Measurements from ENCODE around the gene SOAT2. TPM values are rescaled to one million over a fixed set of nuclear protein-coding genes. Genes with fewer than 3 reads are reported as not detected.

Gene SOAT2
- total RNA-seq, 1 experiment from 2014 or later, result not detected

DNA sequence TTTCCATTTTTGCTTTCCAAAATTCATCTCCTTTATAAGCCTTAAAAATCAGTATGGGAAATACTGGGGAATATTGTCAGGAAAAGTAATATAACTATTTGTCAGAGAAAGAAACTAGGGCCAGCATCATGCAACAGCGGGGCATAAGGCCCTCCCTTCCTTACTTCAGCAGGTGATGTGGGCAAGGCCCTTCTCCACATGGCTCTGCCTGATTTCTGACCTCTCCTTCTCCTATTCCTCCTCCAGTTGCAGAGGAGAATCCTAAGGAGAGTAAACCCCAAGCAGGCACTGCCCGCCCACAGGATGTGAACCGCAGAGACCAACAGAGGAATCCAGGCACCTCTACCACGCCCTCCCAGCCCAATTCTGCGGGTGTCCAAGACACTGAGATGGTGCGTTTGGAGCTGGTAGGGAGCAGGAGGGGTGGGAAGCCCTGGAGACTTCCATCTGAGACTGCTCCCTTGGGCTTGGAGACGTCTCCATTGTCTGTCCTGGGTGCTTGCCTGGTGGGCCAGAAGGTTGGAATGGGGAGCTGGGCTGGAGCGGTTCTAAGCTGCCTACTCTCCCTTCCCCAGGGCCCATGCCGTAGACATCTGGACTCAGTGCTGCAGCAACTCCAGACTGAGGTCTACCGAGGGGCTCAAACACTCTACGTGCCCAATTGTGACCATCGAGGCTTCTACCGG lies 2.7 kb upstream of the SOAT2 start:
- H3K56ac ChIP-seq (ENCODE audit: insufficient read length, low read depth, low read length), result no peak overlapping the region
- no peaks in the 10 kb centered on the region; the same call in 1 of the 2 replicates for H3K27me3 ChIP-seq (ENCODE audit: insufficient read depth, low read length)
- H3K14ac ChIP-seq (ENCODE audit: insufficient read depth, low read length), result no peak overlapping the region
- H3K9ac ChIP-seq (ENCODE audit: extremely low read depth, insufficient read length, low read length), result no peak overlapping the region
- Mint-ChIP-seq H3K36me3 (ENCODE audit: insufficient read depth in 1 of 3, low read depth in 3 of 3) (no peaks in the 10 kb centered on the region; a peak in 1 of 7 replicates), H3K9me3 (no peaks in the 10 kb centered on the region), H3K27ac (peak overlapping the region in 1 of 3 experiments; percentile 50; a peak in 1 of 7 replicates), H3K27me3 (ENCODE audit: low read depth) (peaks cover 56% of the 10 kb centered on the region), H3K4me3 (no peak overlapping the region), H3K4me1 (peaks cover 27 to 35% of the 10 kb centered on the region in 2 experiments)
- H4K91ac ChIP-seq (ENCODE audit: insufficient read length, low read depth, low read length), result no peak overlapping the region
- no peak overlapping the region for H3K27ac ChIP-seq (ENCODE audit: insufficient read length, low read depth, low read length)
- H2BK15ac ChIP-seq (ENCODE audit: low read depth, low read length), result no peak overlapping the region
- TF ChIP-seq CTCF (conservative IDR thresholded peaks at IDR 0.05), result no peak
- no peak overlapping the region for H3T11ph ChIP-seq (ENCODE audit: low read length)
- no peak overlapping the region for H3K23ac ChIP-seq (ENCODE audit: insufficient read length, low read depth, low read length)
- no peak overlapping the region for H2BK5ac ChIP-seq (ENCODE audit: insufficient read length, low read length)
- H4K8ac ChIP-seq (replicated peaks; ENCODE audit: insufficient read length, low read depth, low read length), result no peak overlapping the region
- H4K5ac ChIP-seq (ENCODE audit: insufficient read length, low read depth, low read length), result no peak overlapping the region
- H3K9me3 ChIP-seq (ENCODE audit: control insufficient read depth, low read depth, low read length), result no peaks in the 10 kb centered on the region
- H2AFZ ChIP-seq (ENCODE audit: low read length), result no peak overlapping the region
- peaks cover 24% of the 10 kb centered on the region for H3K23me2 ChIP-seq (ENCODE audit: insufficient read length, low read depth, low read length, poor library complexity, severe bottlenecking)
- no peak overlapping the region for H2BK20ac ChIP-seq (ENCODE audit: low read depth, low read length, poor library complexity, severe bottlenecking)
- H2BK12ac ChIP-seq (ENCODE audit: insufficient read length, low read depth, low read length), result no peak overlapping the region
- H3K4me1 ChIP-seq (ENCODE audit: insufficient read depth, low read length), result peaks cover 6% of the 10 kb centered on the region; the same call in 1 of the 2 replicates
- H3K79me1 ChIP-seq (ENCODE audit: insufficient read depth, low read depth, low read length, poor library complexity, severe bottlenecking), result no peaks in the 10 kb centered on the region
- H3K79me2 ChIP-seq (ENCODE audit: insufficient read depth, low read length), result no peaks in the 10 kb centered on the region
- no peak overlapping the region for H3K18ac ChIP-seq (ENCODE audit: insufficient read length, low read depth, low read length)
- WGBS (ENCODE audit: extremely low coverage, insufficient read length, low lambda C conversion rate), result no CpG with 5 or more reads among the region's 13 CpGs
- H2AK5ac ChIP-seq (ENCODE audit: insufficient read length, low read length), result no peak overlapping the region
- H3K4me2 ChIP-seq (ENCODE audit: insufficient read depth, insufficient read length, low read length), result no peak overlapping the region
- no peak overlapping the region for H2BK120ac ChIP-seq (ENCODE audit: low read depth, low read length, poor library complexity, severe bottlenecking)
- no peaks in the 10 kb centered on the region for H4K20me1 ChIP-seq (ENCODE audit: control insufficient read depth, insufficient read depth, insufficient read length)
- no peak for DNase-seq
- no peak overlapping the region for H3K4ac ChIP-seq (ENCODE audit: low read depth, low read length)

Measured in H9 (cell line).